Ammon's horn (tissue), 1 donor: Measurements from ENCODE around the gene CIAO3.
A peak's percentile ranks its signal among the peaks of the same experiment; 100 is the strongest.
"Not testable (repeated sequence)": the region's sequence is repeated elsewhere in the genome, so short reads cannot be mapped to it uniquely, and the experiment has no call there.

ENCODE experiments used
- DNase-seq: peaks from one replicate; pipeline ENCODE4 v3.0.0-alpha.2; 2016; ENCODE audit warnings: low spot score

CIAO3 gene

GRCh38 chr16:692356-693108, 48.3 kb downstream of the CIAO3 start:
- no peak for DNase-seq

DNA sequence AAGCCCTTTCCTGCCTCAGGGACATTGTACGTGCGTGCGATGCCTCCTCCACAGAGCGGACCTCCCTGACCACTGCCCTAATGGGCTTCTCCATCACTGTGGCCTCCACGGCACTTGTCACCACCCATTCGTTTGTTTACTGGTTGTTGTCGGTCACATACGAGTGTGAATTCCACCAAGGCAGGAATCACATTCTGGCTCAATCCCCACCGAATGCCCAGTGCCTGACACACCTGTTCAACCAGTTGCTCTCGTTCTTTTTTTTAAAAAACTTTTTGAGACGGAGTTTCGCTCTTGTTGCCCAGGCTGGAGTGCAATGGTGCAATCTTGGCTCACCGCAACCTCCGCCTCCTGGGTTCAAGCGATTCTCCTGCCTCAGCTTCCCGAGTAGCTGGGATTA, 49.6 kb downstream of the CIAO3 start:
- DNase-seq = not testable (repeated sequence)

- no peak for DNase-seq
Measured at GRCh38 chr16:689175-689897, 51.5 kb downstream of the CIAO3 start.

DNA sequence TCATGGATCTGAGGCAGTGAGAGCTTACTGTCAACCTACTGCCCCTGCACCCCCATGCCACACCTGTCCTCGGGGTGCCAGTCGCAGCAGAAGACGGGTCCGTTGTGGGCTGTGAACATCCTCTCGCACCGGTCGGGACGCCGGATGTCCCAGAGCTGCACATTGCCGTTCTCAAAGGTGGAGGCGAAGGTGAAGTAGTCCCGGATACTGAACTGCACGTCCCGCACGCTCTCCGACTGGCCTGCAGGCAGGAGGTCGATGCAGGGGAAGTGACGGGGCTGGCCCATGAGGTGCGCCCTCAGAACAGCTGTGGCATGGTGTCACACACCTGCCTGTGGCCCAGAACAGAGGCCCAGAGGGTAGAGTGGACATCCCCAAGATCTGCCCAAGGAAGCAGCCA, 53.3 kb downstream of the CIAO3 start:
- DNase-seq = no peak

- DNase-seq = no peak
Measured at GRCh38 chr16:686459-687260, 54.1 kb downstream of the CIAO3 start.

- no peak for DNase-seq
Measured at GRCh38 chr16:685967-686366, 54.8 kb downstream of the CIAO3 start.

- no peak for DNase-seq
Measured at GRCh38 chr16:684961-685696, 55.7 kb downstream of the CIAO3 start.

DNA sequence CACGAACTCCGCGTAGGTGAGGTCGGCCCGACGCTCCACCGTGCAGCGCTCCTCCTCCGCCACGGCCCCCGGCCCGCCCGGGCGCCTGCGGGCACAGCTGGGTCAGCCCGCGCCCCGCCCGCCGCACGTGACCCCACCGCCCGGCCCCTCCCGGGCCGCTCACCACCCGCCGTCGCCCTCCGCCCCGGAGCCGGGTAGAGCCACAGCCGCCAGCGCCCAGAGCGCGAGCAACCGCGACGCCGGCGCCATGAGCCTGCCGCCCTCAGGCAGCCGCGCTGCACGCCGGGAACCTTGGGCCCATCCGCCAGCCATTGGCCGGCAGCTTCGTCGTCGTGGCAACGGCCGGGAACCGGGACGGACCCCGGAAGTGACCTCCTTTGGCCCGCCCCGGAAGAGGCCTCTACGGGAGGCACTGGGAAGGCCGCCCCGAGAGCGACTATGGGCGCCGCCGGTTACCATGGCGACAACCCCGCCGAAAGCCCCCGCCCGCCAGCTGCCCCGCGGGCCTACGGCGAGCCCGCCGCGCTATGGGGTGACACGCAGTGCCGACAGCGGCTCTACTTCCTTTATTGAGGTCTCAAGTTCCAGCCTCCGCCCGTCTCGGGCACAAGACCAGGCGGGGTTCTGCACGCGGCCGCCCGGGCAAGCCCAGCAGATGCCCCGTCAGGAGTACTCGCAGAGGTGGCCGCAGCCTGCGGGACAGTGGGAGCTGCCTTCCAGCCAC, 56.6 kb downstream of the CIAO3 start, which contains the start of gene JMJD8:
Gene JMJD8, minus strand, starts transcription at position 264 of the 724 bp plus-strand sequence. Its CDS starts 15 bp downstream, at position 249.
- peak; percentile 96 for DNase-seq

- DNase-seq = no peak
Measured at GRCh38 chr16:683396-684070, 57.3 kb downstream of the CIAO3 start.

DNA sequence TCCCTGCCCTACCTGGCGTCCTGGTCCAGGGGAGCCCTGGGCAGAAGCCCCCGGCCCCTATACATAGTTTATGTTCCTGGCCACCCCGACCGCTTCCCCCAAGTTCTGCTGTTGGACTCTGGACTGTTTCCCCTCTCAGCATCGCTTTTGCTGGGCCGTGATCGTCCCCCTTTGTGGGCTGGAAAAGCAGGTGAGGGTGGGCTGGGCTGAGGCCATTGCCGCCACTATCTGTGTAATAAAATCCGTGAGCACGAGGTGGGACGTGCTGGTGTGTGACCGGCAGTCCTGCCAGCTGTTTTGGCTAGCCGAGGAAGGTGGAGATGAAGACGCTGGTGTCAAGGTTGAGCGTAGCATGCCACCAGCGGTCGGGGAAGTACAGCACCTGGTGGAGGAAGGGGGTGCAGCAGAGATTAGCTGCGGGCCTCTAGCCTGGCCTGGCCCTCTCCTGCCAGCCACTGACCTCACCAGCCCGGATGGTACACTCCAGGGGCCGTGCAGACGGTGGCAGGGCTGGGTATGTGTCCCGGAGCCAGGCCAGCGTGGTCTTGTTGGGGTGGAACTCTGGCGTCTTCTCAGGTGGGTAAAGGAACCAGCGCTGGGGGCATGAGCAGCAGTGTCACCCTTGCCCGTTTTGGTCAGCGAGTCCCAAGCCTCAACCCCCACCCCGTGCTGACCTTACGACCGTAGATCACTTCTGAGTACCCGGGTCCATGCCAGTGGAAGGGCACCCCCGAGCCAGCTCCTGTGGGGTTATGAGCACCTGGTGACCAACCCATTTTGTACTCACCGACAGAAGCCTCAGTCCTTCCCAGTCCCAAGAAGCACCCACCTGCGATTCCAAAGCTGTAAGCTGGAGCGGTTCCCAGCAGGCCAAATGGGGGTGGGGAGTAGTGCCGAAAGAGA, 58.1 kb downstream of the CIAO3 start:
- no peak for DNase-seq

DNA sequence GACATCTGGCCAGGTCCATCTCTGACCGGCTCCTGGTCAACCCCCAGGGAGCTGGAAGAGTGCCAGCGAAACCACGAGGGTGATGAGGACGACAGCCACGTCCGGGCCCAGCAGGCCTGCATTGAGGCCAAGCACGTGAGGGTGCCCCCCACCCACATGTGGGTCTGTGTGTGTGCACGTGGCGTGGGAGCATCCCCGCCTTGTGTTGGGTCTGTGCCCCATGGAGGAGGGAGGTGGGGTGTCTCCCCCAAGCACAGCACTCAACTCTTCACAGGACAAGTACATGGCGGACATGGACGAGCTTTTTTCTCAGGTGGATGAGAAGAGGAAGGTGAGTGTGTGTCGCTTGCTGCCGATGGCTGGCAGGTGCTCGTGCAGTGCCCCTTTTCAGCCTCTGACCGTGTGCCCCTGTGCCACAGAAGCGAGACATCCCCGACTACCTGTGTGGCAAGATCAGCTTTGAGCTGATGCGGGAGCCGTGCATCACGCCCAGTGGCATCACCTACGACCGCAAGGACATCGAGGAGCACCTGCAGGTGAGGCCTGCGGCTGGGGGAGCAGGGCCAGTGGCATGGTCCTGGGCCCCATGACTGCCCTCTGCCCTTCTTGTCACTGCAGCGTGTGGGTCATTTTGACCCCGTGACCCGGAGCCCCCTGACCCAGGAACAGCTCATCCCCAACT, 58.9 kb downstream of the CIAO3 start:
- no peak for DNase-seq

DNA sequence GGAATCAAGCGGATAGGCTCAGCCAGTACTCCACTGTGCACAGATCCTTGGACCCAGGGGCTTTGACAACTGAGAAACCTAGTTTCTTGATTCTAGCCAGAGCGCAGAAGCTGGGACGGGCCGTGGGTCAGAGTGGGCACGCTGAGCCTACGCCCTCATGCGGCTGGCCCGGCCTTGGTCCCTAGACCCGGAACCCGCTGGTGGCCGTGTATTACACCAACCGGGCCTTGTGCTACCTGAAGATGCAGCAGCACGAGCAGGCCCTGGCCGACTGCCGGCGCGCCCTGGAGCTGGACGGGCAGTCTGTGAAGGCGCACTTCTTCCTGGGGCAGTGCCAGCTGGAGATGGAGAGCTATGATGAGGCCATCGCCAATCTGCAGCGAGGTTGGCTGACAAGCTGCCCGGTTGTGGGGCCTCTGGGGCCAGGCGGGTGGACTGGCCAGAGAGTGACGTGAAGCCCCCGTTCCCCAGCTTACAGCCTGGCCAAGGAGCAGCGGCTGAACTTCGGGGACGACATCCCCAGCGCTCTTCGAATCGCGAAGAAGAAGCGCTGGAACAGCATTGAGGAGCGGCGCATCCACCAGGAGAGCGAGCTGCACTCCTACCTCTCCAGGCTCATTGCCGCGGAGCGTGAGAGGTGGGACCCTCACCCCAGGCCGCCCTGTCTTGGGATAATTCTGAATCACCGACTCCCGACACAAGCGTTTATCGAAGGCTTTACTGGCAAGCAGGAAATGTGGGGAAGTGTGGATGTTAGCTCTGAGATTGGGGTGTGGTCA, 59.6 kb downstream of the CIAO3 start:
- no peak for DNase-seq

DNA sequence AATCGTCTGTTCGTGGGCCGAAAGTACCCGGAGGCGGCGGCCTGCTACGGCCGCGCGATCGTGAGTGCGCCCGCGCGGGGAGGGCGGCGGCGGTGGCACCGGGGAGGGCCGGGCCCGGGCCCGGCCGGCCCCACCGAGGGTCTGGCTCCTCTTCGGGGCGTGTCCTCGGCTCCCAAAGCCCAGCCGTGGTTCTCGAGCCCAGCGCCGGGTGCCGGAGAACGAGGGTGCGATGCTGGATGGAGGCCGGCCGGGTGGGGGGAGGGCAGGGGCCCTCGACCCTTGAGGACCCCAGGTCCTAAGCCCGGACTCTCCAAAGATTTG, 60.2 kb downstream of the CIAO3 start:
- DNase-seq = no peak

DNA sequence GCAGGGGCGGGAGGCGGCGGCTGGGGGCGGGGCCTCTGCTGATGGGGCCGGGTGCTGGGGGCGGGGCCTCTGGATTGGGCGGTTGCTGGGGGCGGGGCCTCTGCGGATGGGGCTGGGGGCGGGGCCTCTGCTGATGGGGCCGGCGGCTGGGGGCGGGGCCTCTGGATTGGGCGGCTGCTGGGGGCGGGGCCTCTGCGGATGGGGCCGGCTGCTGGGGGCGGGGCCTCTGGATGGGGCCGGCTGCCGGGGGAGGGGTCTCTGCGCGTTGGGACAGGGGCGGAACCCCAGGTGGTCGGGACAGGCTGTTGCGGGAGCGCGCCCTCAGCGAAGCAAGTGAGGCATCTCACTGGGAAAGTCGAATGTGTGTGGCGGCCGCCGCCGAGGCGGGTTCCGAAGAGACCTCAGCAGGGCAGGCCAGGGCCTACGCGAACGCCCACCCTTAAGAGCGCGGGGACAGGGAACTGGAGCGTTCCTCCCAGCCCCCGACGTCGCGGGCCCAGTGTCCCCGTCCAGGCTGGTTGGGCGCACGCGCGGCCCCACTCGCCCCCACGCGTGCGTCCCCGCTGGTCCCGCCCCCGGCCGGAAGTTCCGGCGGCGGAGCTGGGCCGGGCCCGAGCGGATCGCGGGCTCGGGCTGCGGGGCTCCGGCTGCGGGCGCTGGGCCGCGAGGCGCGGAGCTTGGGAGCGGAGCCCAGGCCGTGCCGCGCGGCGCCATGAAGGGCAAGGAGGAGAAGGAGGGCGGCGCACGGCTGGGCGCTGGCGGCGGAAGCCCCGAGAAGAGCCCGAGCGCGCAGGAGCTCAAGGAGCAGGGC, 60.8 kb downstream of the CIAO3 start, which contains the start of gene STUB1:
Gene STUB1, plus strand, starts transcription at position 597 of the 811 bp plus-strand sequence. Its CDS starts 116 bp downstream, at position 713.
- peak; percentile 85 for DNase-seq
